ENCODE measurements around the gene MEIS2. TPM values are rescaled to one million over a fixed set of nuclear protein-coding genes. Genes with fewer than 3 reads are reported as not detected.

The MEIS2 gene
- total RNA-seq, 1 donor from 2014 or later: 35.6 TPM

DNA sequence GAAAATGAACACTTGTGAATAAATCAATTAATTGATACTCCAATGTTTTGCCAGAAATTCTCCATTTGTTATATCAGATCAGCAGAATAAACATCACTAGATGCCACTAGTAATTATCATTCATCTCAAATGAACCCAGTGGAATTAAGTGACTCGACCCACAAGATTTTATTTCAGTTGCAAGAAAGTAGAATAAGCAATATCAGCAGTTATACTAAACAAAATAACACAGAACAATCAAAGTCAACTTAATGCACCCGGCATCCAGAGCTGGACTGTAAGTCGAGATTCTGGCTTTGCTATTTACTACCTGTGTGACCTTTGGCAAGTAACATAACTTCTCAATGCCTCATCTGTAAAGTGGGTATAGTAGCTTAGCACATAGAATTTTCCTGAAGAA, 256.5 kb downstream of the MEIS2 start:
- Histone ChIP-seq H4K20me1 (ENCODE audit: insufficient read depth, low read length) (no peaks in the 10 kb centered on the region), H3K36me3 (ENCODE audit: insufficient read depth, low read length) (no peaks in the 10 kb centered on the region), H2AFZ (ENCODE audit: low read depth, low read length) (no peak overlapping the region), H3K27me3 (ENCODE audit: insufficient read depth, low read length) (no peaks in the 10 kb centered on the region), H3K27ac (ENCODE audit: low read depth, low read length) (no peak overlapping the region), H3K79me2 (ENCODE audit: insufficient read depth, low read length) (no peaks in the 10 kb centered on the region), H3K4me2 (ENCODE audit: low read length) (no peak overlapping the region), H3K4me3 (ENCODE audit: insufficient read depth, low read depth, low read length) (no peak overlapping the region), H3K4me1 (ENCODE audit: insufficient read depth, low read length) (no peaks in the 10 kb centered on the region), H3K9me3 (ENCODE audit: insufficient read depth, low read depth, low read length) (no peaks in the 10 kb centered on the region), H3K9ac (ENCODE audit: low read length) (no peak overlapping the region)
- no peak overlapping the region for H3K27ac Mint-ChIP-seq (ENCODE audit: unreplicated experiment)
- TF ChIP-seq EZH2 (IDR thresholded peaks at IDR 0.05; ENCODE audit: insufficient read depth, low read length): no peak
- TF ChIP-seq, protein P1, sequence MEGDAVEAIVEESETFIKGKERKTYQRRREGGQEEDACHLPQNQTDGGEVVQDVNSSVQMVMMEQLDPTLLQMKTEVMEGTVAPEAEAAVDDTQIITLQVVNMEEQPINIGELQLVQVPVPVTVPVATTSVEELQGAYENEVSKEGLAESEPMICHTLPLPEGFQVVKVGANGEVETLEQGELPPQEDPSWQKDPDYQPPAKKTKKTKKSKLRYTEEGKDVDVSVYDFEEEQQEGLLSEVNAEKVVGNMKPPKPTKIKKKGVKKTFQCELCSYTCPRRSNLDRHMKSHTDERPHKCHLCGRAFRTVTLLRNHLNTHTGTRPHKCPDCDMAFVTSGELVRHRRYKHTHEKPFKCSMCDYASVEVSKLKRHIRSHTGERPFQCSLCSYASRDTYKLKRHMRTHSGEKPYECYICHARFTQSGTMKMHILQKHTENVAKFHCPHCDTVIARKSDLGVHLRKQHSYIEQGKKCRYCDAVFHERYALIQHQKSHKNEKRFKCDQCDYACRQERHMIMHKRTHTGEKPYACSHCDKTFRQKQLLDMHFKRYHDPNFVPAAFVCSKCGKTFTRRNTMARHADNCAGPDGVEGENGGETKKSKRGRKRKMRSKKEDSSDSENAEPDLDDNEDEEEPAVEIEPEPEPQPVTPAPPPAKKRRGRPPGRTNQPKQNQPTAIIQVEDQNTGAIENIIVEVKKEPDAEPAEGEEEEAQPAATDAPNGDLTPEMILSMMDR (IDR thresholded peaks at IDR 0.05; ENCODE audit: insufficient read depth, low read depth, low read length): no peak
- peaks cover 6% of the 10 kb centered on the region for H3K4me1 Mint-ChIP-seq (ENCODE audit: low read depth, unreplicated experiment)
- no peaks in the 10 kb centered on the region for H3K9me3 Mint-ChIP-seq (ENCODE audit: unreplicated experiment)
- FAIRE-seq (peak; percentile 56), DNase-seq (ENCODE audit: low read depth) (no peak)
- no peak overlapping the region for H3K4me3 Mint-ChIP-seq (ENCODE audit: unreplicated experiment)
- peaks cover 8% of the 10 kb centered on the region for H3K27me3 Mint-ChIP-seq (ENCODE audit: low read depth, unreplicated experiment)
- H3K36me3 Mint-ChIP-seq (ENCODE audit: low read depth, unreplicated experiment): no peaks in the 10 kb centered on the region

GRCh38 chr15:36841193-36841592, 259.2 kb downstream of the MEIS2 start:
- no peak for FAIRE-seq

More at GRCh38 chr15:36841193-36841592, 259.2 kb downstream of the MEIS2 start:
- no peak overlapping the region for H3K27ac ChIP-seq (ENCODE audit: low read depth, low read length)
- no peaks in the 10 kb centered on the region for H3K36me3 Mint-ChIP-seq (ENCODE audit: low read depth, unreplicated experiment)
- no peak overlapping the region for H2AFZ ChIP-seq (ENCODE audit: low read depth, low read length)
- no peak overlapping the region for H3K4me2 ChIP-seq (ENCODE audit: low read length)
- H3K79me2 ChIP-seq (ENCODE audit: insufficient read depth, low read length): no peaks in the 10 kb centered on the region
- no peaks in the 10 kb centered on the region for H3K36me3 ChIP-seq (ENCODE audit: insufficient read depth, low read length)
- no peaks in the 10 kb centered on the region for H4K20me1 ChIP-seq (ENCODE audit: insufficient read depth, low read length)
- no peaks in the 10 kb centered on the region for H3K9me3 Mint-ChIP-seq (ENCODE audit: unreplicated experiment)
- no peaks in the 10 kb centered on the region for H3K27me3 ChIP-seq (ENCODE audit: insufficient read depth, low read length)
- H3K27me3 Mint-ChIP-seq (ENCODE audit: low read depth, unreplicated experiment): peaks cover 8% of the 10 kb centered on the region
- H3K27ac Mint-ChIP-seq (ENCODE audit: unreplicated experiment): no peak overlapping the region
- no peak overlapping the region for H3K4me3 ChIP-seq (ENCODE audit: insufficient read depth, low read depth, low read length)
- H3K9me3 ChIP-seq (ENCODE audit: insufficient read depth, low read depth, low read length): no peaks in the 10 kb centered on the region
- no peak for DNase-seq (ENCODE audit: low read depth)
- H3K4me1 Mint-ChIP-seq (ENCODE audit: low read depth, unreplicated experiment): peaks cover 6% of the 10 kb centered on the region
- no peak overlapping the region for H3K4me3 Mint-ChIP-seq (ENCODE audit: unreplicated experiment)
- H3K4me1 ChIP-seq (ENCODE audit: insufficient read depth, low read length): no peaks in the 10 kb centered on the region
- TF ChIP-seq EZH2 (IDR thresholded peaks at IDR 0.05; ENCODE audit: insufficient read depth, low read length): no peak
- TF ChIP-seq, protein P1 (IDR thresholded peaks at IDR 0.05; ENCODE audit: insufficient read depth, low read depth, low read length): no peak
- no peak overlapping the region for H3K9ac ChIP-seq (ENCODE audit: low read length)

Small RNA genes lying within 50 kb of the gene (microRNA-seq; reads per million reads assigned to microRNA genes)
- not detected for gene MIR8063

Measured in astrocyte (in vitro differentiated cells and primary cell).